Hematopoietic multipotent progenitor cell treated with erythropoietin and hydrocortisone succinate and interleukin-3 and kit ligand, for 8 days (in vitro differentiated cells): ENCODE data around the gene SORCS1.
"Not testable (repeated sequence)": the region's sequence is repeated elsewhere in the genome, so short reads cannot be mapped to it uniquely, and the experiment has no call there.

Source experiments
- DNase-seq: peaks from one replicate; pipeline ENCODE4 v3.0.0-alpha.2; 2015

SORCS1 gene

GRCh38 chr10:107037192-107038122, 127.0 kb downstream of the SORCS1 start:
- no peak for DNase-seq

DNA sequence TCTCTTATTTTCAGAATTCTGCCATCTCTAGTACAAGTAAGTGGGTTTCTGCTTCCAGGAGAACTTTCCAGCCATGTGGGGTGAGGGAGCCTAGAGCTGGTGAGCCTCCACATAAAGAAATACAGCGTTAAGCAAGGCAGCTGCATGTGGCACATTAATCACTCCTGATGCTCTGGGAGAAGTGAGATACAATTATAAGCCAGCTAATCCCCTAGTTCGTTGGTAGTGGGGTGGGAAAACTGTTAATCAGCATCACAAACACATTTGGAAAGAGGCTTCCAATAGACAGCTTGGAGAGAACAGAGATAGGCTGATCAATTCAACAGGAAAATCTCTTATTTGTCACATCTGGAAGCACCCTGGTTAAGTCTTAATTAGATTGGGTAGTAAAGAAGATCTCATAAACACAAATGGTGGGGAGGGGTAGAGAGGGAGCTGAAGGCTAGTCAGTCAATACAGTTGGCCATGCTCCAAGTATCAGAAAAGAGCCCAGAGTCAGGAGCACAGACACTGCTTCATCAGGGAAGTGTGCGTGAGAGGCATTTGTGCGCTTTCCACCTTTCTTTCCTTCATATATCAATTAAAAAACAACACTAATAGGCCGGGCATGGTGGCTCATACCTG, 130.6 kb downstream of the SORCS1 start:
- no peak for DNase-seq

DNA sequence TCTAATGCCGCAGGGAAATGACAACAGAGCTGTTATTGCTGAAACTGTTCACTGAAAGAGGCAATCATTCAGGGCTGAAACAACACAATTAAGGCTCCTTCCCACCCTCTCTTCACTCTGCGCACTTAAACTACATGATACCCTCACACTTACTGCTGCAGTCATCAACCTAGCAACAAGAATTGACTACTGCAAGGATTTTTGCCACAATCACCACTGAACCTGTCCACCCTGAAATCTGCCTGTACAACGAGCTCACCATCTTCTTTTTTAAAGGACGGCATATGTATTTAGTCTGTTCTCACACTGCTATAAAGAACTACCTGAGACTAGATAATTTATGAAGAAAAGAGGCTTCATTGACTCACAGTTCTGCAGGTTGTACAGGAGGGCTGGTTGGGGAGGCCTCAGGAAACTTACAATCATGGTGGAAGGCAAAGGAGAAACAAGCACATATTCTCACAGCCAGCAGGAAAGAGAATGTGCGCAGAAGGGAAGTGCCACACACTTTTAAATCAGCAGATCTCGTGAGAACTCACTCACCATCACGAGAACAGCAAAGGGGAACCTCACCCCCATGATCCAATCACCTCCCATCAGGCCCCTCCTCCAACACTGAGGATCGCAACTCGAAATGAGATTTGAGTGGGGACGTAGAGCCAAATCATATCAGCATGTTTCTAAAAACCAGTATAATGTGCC, 131.7 kb downstream of the SORCS1 start:
- DNase-seq = no peak

DNA sequence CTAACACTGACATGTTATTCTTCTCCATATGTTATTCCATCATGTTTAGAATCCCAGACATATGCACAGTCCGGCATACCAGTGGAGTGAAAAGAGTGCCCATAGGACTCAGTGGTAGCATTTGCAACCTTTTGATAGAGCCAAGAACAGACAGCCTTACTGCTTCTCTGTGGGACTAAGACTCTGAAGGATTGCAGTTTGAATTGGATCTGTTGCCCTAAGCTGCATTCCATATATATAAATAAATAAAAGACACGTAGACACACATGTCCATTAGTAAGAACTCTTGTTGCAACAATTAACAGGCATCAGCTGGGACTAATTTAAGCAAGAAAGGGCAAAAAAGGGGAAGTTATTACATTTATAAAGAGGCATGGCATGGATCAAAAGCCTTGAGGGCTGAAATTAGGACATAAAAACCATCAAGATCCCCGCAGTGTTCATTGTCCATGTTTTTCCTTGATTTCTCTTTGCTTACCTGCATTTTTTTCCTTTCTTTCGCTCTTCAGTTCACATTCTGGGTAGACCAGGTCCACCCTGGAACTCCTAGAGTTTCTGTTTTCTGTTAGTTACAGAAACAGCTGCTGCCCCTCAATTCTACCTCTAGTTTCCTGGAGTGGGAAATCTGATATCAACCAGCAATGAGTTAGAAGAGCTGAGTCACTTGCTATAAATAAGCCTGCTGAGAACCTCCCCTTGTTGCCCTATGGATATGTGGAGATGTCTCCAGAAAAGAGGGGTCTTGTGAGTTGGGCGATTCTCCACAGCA, 132.4 kb downstream of the SORCS1 start:
- no peak for DNase-seq

DNA sequence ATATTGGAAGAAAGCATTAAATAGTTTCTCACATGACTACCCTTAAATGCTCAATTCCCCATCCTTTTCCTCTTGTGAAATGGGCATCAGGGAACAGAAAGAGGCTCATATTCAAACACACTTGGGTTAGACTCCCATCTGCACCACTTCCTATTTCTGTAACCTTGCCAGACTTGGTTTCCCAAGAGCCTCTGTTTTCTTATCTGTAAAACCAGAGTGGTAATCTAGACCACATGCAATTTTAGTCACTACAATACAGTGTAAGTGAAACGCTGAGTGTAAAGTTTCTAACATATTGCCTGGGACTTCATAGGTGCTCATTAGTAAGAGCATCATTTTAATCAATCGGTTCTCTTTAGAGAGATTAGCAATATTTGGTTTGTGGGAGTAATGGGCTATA, 136.3 kb downstream of the SORCS1 start:
- DNase-seq = peak; percentile 41

GRCh38 chr10:107025676-107026075, 138.8 kb downstream of the SORCS1 start:
- DNase-seq = no peak

GRCh38 chr10:107024033-107024432, 140.5 kb downstream of the SORCS1 start:
- DNase-seq = not testable (repeated sequence)

DNA sequence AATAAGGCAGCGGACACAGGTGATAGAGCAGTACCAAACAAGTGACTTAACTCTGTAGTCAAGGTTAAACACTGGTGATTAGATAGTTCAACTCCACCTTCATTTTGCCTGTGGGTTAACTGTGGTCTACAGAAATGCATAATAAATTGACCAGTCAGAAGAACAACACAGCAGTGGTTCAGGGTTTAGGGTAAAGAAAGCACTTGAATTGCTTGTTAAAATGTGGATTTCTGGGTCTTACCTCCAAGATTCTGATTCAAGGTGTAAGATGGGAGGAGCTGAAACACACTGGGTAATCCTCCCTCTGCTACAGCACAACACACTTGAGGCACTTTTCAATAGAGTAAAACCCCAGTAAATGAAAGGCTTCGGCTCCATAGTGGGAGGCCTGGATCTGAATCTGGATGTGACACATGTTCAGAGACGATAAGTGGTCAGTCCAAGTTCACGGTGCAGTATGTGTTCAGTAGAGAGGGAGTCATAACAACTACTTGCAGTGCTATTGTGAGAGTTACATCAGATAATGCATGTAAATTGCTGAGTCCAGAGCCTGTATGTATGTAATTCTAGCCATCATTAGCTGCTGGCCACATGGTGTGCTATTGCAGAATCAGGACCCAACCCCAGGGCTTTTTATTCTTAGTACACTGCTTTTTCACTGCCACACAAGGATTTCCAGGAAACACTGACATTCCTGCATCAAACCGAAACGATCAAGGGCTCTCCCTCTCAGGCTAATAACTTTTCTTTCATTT, 141.7 kb downstream of the SORCS1 start:
- no peak for DNase-seq

GRCh38 chr10:107019154-107019553, 145.4 kb downstream of the SORCS1 start:
- no peak for DNase-seq

DNA sequence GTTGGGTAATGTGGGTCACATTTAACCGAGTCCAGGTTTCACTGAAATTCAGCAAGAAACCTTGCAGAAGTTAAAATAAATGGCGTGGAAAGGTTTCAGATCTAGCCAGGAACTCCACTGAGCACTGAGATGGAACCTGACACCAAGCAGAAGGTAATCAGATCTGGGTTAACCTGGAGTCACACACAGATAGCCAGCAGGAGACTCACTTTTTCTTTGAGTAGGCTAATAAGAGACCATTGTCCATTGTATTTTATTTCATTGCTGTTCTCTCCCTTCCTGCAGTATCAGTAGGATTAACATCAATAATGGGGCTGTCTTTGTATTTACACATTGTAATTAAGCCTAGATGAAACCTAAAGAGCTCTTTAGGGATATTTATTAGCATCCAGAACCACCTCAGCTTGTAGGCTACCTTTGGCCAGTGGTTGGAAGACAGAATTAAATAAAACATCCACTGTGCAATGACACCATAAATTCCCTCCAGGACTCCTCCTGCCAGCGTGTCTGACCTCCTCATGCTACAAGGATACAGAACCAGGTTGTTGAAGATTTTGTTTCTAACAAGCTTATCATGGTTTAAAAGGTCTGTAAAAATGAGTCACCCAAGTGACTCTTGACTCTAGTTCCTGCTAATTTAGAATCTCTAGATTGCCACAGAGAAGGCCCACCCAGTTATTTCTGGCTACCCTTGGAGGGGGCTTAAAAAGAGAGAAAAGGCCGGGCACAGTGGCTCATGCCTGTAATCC, 151.1 kb downstream of the SORCS1 start:
- no peak for DNase-seq

DNA sequence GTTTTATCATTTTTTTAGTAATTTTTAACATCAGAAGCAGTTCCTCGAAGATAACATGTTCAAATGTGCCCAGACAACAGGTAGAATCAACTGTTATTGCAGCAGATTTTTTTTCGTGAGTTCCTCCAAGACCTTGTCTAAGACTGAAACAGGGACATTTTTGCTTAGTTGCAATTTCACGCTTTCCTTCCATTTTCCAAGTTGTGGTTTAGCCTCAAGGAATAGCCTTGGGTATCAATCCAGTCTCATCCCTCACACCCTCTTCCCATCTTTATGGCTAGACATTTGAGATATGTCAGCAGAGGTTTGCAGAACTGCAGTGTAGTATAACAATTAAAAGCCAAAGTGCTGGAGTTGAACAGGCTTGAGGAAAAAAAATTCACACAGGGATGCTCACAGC, 152.5 kb downstream of the SORCS1 start:
- DNase-seq = no peak

DNA sequence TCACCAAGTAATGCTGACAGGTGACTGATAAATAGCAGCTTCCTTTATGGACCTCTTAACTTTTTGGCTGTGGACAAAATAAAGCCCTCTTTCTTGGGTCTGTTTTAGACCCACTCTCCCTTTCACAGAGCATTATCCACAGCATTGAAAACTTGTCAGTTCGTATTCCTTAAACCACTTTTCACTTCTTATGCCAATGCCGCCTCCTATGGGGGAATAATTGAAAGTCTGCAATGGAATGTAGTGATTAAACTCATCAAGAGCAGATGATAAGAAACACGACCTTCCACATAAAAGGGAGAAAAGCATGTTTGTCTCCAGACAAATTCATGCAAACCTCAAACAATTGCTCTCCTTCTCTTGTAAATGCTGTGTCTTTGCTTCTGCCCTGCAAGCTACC, 153.4 kb downstream of the SORCS1 start:
- DNase-seq = no peak

GRCh38 chr10:107010531-107010930, 154.0 kb downstream of the SORCS1 start:
- no peak for DNase-seq

DNA sequence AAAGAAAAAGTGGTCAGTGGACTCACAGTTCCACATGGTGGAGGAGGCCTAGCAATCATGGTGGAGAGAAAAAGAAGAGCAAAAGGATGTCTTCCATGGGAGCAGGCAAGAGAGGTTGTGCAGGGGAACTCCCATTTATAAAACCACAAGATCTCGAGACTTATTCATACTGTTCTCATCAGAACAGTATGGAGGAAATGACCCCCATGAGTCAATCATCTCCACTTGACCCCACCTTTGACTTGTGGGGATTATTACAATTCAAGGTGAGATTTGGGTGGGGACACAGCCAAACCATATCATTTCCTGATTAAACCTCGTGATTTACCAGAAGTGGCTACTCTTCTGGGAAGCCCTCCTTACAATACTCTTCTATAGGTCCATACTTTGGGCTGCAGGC, 160.1 kb downstream of the SORCS1 start:
- no peak for DNase-seq

- DNase-seq = no peak
Observed at GRCh38 chr10:107002068-107002467, 162.4 kb downstream of the SORCS1 start.

DNA sequence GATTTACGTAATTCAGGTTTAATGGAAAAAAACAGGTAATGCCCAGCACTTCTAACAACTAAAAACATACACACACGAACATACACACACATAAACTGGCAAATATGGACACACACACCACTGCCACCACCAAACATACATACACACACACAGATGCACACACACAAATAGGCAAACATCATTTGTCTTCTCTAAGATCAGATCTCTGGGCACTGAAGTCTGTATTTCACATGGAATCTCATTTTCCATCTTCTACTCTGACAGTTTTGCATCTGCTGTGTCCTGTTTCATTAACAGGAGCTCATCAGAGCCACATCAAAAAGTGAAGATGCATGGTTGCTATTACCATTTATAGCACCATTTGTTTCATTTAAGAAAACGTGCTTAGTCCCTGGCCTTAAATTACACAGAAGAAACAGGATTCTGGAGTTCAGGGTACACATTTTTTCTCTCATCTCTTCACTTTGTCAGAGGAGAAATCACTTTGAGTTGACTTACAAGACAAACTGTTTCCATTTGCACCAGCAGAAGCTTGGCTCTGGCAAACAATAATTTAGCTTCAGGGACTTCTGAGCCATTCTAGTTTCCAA, 165.3 kb downstream of the SORCS1 start:
- no peak for DNase-seq

DNA sequence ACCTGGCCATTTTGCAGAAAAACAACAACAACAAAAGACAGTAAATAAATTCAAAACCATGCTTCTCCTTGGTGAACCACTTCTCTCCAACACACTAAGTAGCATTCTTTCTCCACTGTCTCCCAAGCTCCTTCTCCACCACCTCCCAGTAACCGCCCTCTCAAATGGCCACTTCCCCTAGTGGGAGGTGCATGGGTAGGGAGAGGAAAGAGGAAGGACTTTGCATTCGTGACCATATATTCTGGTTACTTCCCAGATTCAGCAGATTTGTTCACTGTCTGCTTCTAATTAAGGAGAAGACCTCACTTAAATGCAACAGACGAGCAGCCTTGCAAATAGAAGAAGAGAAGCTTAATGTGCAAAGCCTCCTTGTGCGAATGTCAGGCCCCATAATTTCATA, 166.8 kb downstream of the SORCS1 start:
- no peak for DNase-seq

GRCh38 chr10:106996510-106996909, 168.0 kb downstream of the SORCS1 start:
- no peak for DNase-seq

DNA sequence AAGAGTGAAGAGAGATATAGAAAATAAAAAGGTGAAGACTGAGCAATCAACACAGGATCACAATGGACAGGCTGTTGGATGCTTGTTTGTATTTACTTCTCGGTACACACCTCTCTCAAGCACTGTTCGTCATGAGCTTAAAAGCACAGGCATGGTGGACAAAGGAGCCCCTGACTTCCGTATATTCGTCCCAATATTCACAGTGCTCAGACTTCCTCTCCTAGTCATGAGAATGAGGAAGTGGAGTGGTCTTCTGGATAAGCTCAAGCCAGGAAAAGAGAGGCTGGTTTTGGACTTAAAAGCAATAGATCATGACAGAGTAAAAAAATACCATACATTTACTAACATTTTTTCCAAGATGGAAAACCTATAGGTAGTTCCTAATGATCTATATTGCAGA, 172.5 kb downstream of the SORCS1 start:
- DNase-seq = no peak

DNA sequence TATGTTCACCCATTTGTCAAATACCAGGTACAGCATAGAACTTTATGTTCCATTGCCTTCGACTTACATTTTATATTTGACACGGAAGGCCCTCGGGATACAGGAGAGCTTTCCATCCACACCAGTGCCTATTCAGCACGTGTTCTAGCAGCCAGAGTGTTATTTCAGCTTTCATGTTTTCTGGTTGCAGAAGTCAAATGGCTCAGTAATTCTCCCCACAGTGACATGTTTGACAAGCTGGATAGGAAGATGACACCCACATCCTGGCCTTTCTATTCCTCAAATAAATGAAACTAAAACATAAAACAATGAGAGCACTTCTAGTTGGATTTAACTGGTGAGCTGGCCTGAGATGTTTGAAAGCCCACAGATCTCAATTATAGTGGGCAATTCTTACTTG, 173.4 kb downstream of the SORCS1 start:
- no peak for DNase-seq

GRCh38 chr10:106987362-106987761, 177.1 kb downstream of the SORCS1 start:
- DNase-seq = no peak
